Activated naive CD4-positive, alpha-beta T cell treated with Interleukin-2 at 50 U/mL for 16 hours (primary cell): ENCODE data around the gene C2CD4C.
"Not testable (repeated sequence)": the region's sequence is repeated elsewhere in the genome, so short reads cannot be mapped to it uniquely, and the experiment has no call there.

Experiments
- DNase-seq: peaks from one replicate; pipeline ENCODE4 v3.0.0-alpha.2; 2020

Gene C2CD4C

GRCh38 chr19:362154-362553, 46.8 kb downstream of the C2CD4C start:
- no peak for DNase-seq

- DNase-seq: no peak
These were observed 49.4 kb downstream of the C2CD4C start for GRCh38 chr19:359653-359925.

GRCh38 chr19:355536-355935, 53.4 kb downstream of the C2CD4C start:
- DNase-seq: not testable (repeated sequence)
